Activated CD8-positive, alpha-beta memory T cell treated with anti-CD3 and anti-CD28 coated beads, Interleukin-2, amount 50 U/mL, for 1 hour (primary cell): Measurements from ENCODE around the gene KATNAL2.
"Not testable (repeated sequence)": the region's sequence is repeated elsewhere in the genome, so short reads cannot be mapped to it uniquely, and the experiment has no call there.

Source experiments
- DNase-seq: peaks from one replicate; pipeline ENCODE4 v3.0.0-alpha.2; 2020; ENCODE audit errors: extremely low read depth

The KATNAL2 gene

DNA sequence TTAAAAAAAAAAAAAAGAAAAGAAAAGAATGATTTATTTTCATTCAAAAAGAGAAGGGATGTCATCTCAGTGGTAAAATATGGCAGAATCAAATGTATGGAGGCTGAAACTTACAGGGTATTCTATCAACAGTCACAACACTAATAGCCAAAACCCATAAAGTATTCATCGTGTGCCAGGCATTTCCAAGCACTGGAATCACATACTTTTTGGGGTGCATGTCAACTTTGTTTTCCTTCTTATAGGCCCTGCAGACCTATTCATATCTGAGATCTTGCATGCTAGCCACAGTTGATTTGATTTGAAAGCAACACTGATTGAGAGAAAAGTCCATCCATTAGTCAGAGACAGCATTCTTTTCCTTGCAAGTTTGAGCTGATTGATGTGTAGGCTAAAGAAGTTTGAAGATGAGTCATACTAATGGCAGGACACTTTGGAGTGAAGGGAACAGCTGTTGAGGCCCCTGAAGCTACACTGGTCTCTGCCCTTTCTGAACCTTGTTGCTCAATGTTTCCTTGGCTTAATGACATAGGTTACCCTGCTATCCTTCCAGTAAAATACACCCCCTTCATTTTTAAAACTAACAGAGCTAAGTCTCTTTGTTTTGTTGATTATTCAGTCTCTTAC, 22.0 kb downstream of the KATNAL2 start:
- DNase-seq = no peak

DNA sequence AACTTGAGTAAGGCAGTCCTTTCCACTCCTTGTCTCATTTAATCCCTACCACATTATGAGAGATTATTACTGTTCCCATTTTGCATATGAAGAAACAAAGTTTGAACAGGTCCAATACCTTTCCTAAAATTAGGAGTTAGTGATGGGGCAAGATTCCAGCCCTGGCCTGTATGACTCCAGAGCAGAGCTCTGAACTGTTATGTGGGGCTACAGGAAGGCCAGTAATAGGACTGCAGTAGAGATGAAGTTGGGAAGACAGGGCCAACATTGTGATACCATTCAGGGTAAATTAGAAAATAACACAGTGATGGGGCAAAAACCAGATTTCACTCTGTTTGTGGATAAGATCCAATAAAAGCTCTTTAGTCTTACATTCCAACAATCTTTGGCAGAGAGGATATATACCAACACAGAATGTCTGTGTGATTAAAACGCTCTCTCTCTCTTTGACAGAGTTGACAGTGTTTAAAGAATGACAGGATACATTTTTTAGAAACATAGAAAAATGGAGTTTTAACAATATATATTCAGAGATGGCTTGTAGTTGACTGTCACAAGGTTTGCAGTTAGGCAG, 22.7 kb downstream of the KATNAL2 start:
- DNase-seq = no peak

DNA sequence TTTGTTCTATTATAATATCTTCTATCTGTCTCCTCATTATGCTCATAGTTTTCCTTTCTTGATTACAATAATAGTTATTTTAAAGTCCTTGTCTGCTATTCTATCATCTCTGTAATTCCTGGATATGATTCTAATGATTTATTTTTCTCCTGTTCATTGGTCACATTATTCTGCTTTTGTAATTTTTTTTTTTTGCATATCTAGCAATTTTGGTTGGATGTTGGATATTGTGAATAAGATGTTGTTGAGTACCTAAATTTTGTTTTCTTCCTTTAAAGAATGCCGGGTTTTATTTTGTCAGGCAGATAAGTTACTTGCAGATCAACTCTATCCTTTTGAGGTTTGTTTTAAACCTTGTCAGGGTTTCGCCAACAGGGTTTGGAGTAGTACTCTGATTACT, 25.2 kb downstream of the KATNAL2 start:
- DNase-seq = no peak

- no peak for DNase-seq
These were observed 29.4 kb downstream of the KATNAL2 start for GRCh38 chr18:46946656-46947282.

GRCh38 chr18:46950064-46950656, 32.8 kb downstream of the KATNAL2 start:
- no peak for DNase-seq

DNA sequence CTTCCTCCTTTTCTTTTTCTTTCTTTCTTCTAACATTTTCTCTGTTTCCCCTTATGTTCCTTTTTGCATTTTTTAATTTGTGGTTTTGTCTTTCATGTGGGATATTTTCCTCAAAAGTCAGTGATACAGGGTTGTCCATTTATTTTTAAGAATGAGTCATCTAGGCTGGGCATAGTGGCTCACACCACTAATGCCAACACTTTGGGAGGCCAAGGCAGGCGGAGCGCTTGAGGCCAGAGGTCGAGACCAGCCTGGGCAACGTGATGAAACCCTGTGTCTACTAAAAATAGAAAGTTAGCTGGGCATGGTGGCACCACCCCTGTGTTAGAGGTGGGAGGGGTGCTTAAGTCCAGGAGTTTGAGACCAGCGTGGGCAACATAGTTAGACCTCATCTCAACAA, 35.8 kb downstream of the KATNAL2 start:
- no peak for DNase-seq

GRCh38 chr18:46958209-46958608, 40.8 kb downstream of the KATNAL2 start:
- DNase-seq = no peak

DNA sequence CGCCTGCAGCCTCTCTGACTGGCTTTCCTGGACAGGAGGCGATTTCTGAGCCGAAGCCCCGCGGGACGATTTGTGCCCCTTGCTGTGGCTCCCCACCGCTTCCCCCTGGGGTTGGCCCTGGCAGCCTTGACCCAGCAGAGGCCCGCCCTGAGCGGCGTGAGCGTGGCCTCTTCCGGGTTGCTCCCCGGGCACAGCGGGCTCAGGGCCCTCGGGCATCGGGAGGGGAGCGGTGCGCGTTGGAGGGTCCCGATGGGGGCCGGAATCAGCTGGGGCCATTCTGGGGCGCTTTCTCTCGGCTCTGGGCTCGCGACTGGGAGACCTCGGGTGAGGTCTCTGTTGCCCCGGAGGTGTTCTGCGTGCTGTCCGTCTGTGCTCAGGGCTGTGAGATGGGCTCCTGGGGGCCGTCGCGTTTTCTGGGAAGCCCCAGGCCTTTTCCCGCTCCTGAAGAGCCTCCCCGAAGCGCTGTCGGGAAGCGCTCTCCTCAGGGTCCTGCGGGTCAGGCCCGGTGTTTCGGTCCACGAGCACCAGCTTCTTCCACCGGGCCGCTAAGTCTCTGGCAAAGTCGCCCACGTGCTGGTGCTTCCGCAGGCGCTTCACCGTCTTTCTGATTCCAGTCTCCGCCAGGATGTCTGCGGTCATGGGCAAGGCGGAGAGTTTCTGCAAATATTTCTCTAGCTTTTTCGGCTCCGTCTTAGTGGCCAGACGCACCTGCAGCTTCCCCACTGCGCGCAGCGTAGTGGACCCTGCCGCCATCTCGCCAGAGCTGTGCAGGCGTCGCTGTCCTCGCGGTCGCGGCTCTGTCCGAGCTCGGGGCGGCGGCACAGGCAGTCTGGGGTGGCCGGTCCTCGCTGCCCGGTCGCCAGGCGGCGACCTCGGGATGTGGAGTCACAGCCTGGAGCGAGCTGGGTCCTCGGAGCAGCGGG, 46.5 kb downstream of the KATNAL2 start:
- not testable (repeated sequence) for DNase-seq

GRCh38 chr18:46964579-46965293, 47.3 kb downstream of the KATNAL2 start:
- not testable (repeated sequence) for DNase-seq

DNA sequence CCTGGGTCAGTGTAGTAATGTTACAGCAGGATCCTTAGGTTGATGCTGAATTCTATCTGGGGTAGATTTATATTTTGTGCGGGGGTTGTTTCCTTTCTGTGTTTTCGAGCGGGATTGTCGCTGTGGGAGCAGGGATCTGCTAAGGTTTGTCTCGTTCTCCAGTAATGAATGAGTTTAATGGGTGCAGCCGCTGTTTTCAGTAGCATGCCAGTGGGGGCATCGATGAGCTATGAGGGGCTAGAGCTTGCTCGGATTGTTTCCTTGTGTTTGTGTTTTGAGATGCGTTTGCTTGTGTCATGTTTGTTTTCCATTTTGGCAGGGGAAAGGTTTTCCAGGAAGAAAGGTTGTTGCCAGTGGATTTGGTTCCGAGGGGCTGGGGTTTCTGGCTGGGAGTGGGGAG, 48.9 kb downstream of the KATNAL2 start:
- not testable (repeated sequence) for DNase-seq

DNA sequence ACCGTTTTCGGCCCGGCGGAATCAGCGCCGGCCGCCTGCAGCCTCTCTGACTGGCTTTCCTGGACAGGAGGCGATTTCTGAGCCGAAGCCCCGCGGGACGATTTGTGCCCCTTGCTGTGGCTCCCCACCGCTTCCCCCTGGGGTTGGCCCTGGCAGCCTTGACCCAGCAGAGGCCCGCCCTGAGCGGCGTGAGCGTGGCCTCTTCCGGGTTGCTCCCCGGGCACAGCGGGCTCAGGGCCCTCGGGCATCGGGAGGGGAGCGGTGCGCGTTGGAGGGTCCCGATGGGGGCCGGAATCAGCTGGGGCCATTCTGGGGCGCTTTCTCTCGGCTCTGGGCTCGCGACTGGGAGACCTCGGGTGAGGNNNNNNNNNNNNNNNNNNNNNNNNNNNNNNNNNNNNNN, 52.1 kb downstream of the KATNAL2 start:
- DNase-seq = not testable (repeated sequence)

- not testable (repeated sequence) for DNase-seq
These were observed 102.5 kb downstream of the KATNAL2 start for GRCh38 chr18:47019870-47020269.

GRCh38 chr18:47020757-47021156, 103.4 kb downstream of the KATNAL2 start:
- not testable (repeated sequence) for DNase-seq

DNA sequence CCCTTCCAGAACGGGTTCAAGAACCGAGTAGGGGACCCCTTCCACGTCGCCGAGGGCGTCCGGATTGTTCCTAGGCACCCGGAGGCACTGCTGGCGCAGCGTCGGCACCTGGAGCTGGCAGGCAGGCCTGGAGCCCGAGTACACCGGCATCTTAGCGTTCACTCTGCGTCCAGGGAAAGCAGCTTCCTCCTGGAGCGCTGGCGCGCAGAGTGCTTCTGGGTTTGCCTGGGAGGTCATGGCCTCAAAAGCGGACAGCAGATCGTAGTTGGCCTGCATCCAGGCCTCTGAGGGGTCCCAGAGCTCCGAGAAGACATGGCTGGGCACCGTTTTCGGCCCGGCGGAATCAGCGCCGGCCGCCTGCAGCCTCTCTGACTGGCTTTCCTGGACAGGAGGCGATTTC, 105.4 kb downstream of the KATNAL2 start:
- DNase-seq = not testable (repeated sequence)

GRCh38 chr18:47023769-47024465, 106.5 kb downstream of the KATNAL2 start:
- DNase-seq = not testable (repeated sequence)

DNA sequence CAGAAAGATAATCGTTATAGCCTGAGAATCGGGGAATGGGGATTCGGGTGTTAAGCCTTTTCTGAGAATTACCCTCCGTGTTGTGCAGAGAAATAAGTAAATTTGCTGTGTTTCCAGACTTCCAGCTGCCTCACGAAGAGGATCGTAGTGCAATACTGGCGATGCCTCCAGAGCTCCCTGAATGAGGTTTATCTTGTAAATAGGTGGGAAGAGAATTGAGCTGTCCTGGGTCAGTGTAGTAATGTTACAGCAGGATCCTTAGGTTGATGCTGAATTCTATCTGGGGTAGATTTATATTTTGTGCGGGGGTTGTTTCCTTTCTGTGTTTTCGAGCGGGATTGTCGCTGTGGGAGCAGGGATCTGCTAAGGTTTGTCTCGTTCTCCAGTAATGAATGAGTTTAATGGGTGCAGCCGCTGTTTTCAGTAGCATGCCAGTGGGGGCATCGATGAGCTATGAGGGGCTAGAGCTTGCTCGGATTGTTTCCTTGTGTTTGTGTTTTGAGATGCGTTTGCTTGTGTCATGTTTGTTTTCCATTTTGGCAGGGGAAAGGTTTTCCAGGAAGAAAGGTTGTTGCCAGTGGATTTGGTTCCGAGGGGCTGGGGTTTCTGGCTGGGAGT, 108.3 kb downstream of the KATNAL2 start:
- DNase-seq = not testable (repeated sequence)

DNA sequence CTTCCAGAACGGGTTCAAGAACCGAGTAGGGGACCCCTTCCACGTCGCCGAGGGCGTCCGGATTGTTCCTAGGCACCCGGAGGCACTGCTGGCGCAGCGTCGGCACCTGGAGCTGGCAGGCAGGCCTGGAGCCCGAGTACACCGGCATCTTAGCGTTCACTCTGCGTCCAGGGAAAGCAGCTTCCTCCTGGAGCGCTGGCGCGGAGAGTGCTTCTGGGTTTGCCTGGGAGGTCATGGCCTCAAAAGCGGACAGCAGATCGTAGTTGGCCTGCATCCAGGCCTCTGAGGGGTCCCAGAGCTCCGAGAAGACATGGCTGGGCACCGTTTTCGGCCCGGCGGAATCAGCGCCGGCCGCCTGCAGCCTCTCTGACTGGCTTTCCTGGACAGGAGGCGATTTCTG, 111.3 kb downstream of the KATNAL2 start:
- not testable (repeated sequence) for DNase-seq

- DNase-seq = not testable (repeated sequence)
These were observed 112.4 kb downstream of the KATNAL2 start for GRCh38 chr18:47029684-47030353.

GRCh38 chr18:47030887-47031286, 113.5 kb downstream of the KATNAL2 start:
- DNase-seq = not testable (repeated sequence)
